ENCODE measurements around the gene VAV2.

Gene VAV2

DNA sequence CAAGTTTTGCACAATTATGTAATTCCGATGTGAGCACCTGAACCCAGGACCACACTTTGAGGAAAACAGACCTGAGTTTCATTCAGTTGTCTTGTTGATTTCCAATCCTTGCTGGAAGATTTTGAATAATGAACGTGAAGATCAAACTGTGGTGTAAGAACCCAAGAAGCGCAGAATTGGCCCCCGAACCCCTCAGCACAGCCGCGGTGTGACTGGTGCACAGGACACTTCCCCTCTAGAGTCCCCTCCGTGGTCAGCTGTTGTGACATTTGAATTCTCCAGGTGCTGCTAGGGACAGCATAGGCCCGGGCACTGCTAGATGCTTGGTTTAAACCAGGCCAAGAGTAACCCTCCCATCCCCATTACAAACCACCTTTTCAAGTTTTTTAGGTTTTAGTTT lies 34.9 kb upstream of the VAV2 start:
- DNase-seq, result no peak

DNA sequence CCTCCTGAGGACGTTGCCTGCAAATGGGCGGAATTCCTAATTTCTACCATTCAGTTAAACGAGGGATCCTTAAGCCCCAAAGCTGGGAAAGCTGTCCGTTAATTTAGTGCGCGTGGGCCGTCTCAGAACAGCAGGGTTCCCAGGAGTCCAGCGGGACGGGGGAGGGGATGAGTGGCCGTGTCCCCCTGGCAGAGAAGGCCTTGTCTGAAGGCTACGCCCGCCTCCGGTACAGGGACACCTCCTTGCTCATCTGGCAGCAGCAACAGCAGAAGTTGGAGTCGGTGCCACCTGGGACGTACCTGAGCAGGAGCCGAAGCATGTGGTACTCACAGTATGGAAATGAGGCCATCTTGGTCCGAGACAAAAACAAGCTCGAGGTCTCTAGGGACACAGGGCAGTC lies 34.5 kb upstream of the VAV2 start:
- DNase-seq, result no peak

DNA sequence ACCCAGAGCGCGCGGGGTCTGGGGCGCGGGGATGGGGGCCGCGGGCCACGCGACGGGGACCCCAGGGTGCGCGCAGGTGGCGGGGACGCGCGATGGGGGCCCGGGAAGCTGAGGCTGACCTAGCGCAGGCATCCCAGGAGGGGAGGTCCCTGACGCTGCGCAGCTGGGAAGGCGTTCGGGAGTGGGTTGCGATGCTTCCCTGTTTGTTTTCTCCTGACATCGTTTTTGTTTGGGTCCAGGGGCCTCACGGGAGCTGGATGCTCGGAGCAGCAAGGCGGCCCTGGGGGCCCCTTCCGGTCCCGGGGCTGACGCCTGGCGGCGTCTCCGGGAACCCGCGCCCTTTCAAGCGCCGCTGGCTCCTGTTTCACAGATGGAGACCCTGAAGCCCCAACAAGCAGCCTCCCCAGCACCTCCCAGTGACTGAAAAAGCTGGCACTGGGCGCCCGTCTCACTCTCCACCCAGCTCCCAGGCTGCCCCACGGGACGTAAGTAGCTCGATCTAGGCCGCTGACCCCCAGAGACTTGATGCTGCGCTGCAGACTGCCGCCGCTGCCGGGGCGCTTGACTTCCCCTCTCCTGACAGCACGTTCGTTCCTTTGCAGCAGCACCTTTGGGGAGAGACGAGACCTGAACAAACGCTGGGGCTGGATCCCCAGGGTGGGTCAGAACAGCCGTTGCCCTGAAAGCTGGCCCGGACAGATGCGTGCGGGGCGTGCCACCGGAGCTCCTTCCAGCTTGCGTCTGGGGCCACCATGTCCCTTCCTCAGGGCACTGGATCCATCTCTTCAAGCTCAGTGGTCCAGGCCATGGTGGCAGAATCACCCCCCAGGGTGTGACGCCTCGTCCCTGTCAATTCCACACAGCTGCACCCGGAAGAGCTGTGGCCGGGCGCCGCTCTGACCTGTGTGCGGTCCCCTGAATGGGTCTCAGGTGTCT lies 33.8 kb upstream of the VAV2 start:
- peak; percentile 13 for DNase-seq

DNA sequence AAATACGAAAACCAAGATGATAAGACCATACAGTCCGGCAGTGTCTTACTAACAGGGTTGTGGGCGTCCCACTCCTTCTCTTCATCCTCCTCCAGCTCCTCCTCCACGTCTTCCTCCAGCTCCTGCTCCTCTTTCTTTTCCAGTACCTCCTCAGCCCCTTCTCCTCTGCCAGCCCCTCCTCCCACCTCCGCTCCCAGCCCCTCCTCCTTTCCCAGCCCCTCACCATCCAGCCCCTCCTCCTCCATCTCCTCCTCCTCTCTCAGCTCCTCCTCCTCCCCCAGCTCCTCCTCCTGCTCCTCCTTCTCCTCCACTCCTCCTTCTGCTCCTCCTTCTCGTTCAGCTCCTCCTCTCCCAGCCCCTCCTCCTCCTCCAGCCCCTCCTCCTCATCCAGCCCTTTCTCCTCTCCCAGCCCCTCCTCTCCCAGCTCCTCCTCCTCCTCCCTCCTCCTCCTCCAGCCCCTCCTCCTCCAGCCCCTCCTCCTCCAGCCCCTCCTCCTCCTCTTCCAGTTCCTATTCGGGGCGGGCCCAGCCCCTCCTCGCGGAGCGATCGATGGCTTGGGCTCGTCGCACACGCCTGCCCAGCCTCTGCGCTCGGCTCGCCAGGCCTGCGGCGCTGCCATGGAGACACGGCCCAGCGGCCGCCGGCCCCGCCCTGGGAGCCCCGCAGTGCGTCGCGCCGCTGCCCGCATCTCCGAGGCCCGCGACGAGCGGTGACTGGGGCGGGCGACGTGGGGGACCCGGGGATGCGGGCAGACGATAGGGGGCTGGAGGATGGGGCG lies 32.9 kb upstream of the VAV2 start, which contains the start of gene BRD3OS:
Gene BRD3OS (plus strand): TSS at position 654 of the 778 bp plus-strand sequence. CDS start 1,267 bp downstream, outside the sequence.
- peak; percentile 93 for DNase-seq

DNA sequence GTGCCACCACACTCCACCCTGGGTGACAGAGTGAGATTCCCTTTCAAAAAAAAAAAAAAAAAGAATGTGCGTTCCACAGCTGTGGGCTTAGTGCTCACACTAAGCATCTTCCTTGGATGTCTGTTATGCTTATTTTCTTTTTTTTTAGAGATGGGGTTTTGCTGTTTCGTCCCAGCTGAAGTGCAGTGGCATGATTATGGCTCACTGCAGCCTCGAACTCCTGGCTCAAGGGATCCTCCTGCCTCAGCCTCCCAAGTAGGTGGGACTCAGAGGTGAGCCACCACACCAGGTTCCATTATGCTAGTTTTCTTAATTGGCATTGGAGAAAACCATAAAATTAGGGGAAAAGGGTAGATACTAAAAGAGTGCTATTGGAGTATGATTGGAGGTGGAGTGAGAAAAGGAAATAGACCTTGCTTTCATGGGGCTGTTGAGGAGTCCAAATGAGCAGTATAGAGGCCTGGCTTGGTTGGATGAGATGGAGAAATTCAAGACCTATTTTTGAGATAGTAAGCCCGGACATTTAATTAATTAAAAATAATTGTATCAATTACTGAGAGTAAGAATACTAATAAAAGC lies 32.2 kb upstream of the VAV2 start:
- DNase-seq, result no peak

DNA sequence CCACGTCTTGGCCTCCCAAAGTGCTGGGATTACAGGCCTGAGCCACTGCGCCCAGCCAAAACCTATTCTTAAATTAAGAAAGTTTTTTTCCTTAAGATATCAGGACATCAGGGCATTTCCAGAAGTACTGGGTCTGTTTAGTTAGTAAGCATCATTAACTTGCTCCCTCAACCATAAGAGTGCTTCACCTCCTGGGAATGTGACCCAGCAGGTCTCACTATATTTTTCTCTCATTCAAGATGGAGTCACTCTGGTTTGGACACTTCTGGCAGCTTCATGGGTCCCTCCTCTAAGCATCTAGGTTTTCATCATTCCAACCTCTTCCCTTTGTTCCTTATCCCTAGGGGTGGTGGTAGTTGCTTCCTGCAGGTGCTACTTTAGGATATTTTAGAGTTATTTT lies 22.8 kb upstream of the VAV2 start:
- DNase-seq, result no peak

DNA sequence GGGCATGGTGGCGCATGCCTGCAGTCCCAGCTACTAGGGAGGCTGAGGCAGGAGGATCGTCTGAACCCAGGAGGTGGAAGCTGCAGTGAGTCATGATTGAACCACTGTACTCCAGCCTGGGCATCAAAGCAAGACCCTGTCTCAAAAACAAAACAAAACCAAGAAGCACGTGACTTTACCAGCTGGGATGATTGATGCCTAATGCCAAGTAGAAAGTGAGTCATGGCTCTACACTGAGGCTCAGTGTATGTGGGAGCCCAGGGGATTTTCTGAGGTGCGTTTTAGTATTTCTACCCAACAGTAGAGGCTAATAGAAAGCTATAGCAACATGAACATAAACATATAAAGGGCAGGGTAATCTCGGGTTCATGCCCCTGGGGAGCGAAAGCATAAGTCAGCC lies 19.3 kb upstream of the VAV2 start:
- no peak for DNase-seq

DNA sequence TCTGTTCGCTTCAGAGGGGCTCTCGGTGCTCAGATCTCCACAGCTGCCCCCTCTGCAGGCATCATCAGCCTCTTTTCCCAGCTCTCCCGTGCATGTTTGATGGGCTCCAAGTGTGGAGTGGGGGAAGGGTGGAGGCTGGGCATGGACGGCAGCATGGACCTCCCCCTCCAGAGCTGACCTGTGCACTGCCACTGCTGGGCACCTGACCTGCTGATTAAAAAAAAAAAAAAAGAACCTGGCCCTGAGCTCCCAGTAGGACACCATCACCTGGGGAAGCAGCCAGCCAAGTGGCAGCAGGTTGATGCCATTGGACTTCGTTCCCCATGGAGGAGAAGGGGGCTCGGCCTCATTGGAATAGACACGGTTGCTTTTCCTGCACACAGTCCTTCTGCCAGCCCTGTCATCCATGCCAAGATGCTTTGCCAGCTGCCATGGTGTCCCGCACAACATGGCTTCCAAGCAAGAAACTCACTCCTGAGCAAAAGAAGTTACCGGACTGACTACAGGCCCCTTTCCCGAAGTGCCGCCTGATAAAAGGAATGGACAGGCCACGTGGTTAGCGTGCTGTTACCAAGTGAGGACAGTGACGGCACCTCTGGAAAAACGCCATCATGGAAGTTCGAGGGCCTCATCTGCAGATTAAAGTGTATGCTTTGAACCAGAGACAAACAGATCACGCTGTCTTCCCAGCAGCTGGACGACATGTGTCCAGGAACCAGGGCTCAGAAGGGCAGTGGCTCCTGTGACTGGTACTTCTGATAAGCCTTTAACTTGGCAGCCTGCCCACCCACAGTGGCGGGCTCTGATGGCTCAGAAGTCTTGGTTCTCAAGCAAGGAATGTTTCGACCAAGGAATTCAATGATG lies 18.4 kb upstream of the VAV2 start:
- DNase-seq, result no peak

DNA sequence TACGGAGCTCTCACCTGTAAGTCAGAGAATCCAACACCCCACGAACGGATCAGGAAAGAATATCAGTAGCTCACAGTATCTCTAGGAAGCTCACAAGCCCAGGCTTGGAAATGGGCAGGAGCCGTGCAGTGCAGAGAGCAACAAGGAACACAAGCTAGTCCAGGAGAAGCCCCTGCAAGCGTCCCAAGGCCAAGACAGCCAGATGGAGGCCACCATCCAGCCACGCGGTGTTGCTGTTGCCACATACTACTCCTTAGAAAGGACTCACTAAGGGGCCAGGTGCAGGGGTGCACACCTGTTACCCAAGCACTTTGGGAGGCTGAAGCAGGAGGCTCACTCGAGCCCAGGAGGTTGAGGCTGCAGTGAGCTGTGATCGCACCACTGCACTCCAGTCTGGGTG lies 15.4 kb upstream of the VAV2 start:
- no peak for DNase-seq

DNA sequence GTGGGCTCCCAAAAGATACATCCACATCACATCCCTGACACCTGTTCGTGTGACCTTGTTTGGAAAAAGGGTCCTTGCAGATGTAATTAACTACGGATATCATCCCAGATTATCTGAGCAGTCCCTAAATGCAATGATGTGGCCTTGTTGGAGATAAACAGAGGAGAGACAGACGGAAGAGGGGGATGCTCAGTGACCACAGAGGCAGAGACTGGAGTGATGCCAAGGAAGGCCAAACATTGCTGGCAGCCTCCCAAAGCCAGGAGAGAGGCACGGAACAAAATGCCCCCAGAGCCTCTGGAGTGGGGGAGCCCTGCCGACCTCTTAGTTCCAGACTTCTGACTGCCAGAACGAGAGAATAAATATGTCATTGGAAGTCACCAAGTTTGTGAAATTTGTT lies 15.0 kb upstream of the VAV2 start:
- DNase-seq, result no peak

DNA sequence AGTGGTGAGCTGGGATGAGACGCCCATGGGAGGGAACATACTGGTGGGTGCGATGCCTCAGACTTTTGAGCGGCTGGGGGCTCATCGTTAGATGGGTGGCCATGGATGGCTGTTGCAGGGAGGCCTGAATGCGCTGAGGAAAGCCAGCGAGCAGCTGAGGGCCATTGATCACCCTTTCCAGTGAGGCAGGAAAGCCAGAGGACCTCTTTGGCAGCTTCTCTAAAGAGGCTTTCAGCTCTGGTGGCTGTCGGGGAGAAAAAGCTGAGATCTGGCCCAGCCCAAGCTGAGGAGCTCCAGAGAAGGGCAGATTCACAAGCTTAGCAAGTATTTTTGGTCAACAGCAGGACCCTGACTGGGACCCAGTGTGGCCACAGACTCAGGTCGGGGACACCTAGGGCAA lies 13.3 kb upstream of the VAV2 start:
- DNase-seq, result no peak

DNA sequence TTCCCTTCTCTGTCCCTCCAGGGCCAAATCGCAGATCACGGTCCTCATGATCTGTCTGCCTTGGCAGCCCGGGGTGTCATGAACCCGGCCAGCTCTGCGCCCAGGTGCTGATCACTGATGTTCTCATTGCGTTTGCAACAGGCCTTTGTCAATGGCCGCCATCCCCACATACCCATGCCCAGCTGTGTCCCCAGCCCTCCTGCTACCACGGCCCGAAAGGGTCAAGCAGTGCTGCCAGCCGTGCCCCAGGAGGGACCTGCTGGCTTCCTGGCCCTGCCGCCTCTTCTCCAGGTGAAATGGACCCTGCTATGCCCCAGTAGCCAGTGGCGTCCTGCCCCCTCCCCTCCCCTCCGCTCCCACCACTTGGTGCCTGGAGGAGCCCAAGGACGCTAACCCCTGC lies 12.8 kb upstream of the VAV2 start:
- DNase-seq, result no peak

DNA sequence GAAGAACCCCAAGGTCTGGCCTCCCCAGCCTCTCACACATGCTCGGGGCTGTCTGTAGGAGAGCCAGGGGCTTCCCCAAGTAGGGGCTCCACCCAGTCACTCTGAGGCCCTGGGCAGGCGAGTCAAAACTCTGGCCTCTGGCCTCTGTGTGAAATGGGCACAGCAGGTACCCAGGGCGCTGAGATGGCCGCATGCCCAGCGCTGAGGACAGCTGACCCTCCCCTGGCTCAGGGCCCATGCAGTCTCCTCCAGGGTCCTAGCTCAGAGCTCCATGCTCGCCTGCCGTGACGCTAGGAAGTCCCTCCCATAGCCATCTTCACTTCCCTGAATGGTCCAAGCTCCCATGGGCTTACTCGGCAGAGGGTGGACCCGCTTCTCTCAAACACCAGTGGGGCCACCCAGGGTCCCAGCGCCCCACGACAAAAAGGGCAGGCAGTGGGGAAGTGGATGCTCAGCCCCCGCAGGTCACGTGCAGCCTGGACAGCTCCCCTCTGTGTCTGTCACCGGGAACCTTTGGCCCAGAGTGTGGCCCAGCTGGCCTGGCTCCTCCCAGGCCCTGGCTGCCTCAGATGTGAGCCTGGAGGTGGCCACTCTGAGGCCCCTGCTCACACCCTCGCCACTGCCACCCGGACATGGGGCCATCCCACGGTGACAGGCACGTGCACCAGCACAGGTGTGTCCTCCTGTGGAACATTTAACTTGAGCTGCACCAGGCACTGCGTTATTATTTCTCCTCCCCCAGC lies 12.2 kb upstream of the VAV2 start:
- no peak for DNase-seq

DNA sequence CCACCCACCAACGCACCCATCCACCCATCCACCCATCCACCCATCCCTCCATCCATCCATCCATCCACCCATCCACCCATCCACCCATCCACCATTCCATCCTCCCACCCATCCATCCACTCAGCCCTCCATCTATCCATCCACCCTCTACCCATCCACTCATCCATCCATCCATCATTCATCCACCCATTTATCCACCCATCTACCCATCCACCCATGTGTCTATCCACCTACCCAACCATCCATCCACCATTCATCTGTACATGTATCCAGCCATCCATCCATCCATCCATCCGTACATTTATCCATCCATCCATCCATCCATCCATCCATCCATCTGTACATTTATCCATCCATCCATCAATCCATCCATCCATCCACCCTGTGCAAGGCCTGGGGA lies 11.1 kb upstream of the VAV2 start:
- DNase-seq, result no peak

DNA sequence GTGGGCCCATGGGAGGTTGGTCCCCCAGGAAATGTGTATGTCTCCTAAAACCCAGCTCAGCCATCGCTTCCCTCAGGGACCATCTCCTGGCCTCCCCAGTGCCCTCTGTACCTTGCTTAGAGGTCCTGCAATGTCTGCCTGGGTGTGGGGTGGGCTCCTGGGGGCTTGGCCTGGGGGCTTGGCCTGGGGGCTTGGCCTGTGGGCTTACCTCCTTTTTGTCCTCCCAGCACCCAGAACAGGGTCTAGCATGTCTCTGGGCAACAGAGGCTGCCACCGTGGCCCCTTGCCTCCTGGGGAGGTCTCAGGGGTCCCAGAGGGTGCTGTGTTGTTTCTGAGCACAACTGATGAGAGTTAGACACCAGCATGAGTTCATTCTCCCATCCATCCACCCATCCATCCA lies 10.7 kb upstream of the VAV2 start:
- no peak for DNase-seq

DNA sequence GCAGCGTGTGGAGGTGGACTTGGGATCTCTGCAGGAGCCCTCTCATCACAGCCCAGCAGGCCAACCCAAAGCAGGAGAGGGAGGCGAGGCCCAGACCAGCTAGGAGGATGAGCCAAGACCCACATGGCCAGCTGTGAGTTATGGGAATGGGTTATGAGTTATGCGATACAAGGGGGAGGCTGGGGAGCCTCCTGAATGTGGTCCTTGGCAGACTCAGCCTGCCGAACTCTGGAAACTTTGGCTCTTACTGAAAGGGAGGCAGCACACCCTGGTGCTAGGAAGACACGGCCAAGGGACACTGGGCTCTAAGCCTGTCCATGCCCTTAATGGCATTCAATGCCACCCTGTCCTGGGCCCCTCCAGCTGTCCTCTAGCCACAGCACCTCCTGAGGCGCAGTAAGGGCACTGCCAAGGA lies 7.7 kb upstream of the VAV2 start:
- no peak for DNase-seq

DNA sequence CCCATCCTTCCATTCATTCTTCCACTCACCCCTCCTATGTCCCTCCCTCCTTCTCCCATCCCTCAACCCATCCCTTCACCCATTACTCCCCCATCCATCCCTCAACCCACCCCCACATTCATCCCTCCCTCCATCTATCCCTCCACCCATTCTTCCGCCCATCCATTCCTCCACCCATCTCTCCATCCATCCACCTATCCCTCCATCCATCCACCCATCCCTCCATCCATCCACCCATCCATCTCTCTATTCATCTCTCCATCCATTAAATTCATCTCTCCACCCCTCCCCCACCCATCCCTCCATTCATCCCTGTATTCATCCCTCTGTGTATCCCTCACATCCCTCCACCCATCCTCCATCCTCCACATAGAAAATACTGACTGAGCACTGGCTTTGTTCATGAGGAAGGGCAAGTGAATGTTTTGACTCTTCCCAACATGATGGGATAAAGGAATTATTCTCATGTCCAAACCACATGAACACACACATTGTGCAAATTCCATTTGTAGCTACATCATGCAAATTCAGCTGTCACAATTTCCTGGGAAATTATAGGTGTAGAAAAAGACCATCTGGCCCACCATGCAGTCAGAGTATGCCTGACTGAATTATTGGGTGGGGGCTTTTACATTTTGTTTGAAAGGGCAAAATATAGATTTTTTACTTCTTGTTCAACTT lies 6.9 kb upstream of the VAV2 start:
- DNase-seq, result no peak

DNA sequence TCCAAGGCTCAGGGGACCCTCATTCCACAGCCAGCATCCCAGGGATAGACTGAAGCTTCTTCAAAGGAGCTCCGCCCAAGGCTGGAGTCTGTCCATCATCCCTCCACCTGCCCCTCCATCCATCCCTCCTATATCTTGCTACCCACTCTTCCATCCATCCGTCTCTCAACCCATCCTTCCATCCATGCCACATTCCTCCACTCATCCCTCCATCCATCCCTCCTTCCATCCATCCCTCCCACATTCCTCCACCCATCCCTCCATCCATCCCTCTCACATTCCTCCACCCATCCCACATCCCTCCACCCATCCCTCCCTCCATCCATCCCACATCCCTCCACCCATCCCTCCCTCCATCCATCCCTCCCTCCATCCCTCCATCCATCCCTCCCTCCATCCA lies 5.5 kb upstream of the VAV2 start:
- DNase-seq, result no peak

DNA sequence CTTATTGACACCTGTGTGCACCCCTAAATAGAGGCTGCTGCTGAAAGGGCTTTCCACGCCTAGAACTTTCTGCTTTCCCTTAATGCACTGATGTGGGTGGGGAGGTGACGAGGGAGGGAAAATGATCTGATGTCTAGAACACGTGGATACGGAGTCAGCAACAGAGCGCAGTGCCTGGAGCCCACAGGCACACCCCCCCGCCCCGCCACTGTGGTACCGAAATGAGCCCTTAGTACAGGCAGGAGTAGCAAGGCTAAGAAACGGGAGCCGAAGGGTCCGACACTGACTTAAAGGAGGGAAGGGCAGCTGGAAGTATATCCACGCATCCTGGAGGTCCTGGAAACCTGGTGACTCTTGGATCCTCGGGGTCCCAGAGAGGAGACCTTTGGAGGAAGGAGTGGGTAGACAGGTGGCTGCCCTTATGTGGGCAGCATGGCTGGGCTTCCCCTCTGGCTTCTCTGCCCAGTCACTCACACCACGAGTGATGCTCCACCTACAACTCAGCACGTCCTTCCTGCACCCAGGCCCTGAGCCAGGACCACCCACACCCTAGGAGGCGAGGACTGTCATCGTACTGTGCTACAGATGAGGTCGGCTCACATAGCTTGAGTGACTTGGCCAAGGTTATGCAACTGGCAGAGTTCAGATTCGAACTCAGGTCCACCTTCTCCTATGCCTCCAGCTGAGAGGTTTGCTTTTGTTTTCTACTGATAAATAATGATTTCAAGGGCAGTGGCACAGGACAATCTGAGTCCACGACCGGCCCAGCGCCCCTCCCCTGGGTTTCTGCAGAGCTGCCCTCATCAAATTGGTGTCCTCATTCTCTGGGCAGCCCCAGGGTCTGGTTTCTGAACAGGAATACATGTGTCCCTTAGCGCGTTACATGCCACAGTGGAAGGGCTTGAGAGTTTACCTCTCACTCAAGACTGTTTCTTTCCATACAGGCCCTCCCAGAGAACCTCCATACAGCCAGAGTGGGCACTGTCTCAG lies 4.7 kb upstream of the VAV2 start:
- no peak for DNase-seq
